NOMO-1 treated with dmso at 0.1 percent for 144 hours (cell line): ENCODE measurements around the gene GJA4.
"Not testable (repeated sequence)": the region's sequence is repeated elsewhere in the genome, so short reads cannot be mapped to it uniquely, and the experiment has no call there.

ENCODE experiments used
- DNase-seq: peaks from one replicate; lab custom pipeline; 2025; ENCODE audit not compliant: unreplicated experiment; lab: John Stamatoyannopoulos, UW

Gene GJA4

DNA sequence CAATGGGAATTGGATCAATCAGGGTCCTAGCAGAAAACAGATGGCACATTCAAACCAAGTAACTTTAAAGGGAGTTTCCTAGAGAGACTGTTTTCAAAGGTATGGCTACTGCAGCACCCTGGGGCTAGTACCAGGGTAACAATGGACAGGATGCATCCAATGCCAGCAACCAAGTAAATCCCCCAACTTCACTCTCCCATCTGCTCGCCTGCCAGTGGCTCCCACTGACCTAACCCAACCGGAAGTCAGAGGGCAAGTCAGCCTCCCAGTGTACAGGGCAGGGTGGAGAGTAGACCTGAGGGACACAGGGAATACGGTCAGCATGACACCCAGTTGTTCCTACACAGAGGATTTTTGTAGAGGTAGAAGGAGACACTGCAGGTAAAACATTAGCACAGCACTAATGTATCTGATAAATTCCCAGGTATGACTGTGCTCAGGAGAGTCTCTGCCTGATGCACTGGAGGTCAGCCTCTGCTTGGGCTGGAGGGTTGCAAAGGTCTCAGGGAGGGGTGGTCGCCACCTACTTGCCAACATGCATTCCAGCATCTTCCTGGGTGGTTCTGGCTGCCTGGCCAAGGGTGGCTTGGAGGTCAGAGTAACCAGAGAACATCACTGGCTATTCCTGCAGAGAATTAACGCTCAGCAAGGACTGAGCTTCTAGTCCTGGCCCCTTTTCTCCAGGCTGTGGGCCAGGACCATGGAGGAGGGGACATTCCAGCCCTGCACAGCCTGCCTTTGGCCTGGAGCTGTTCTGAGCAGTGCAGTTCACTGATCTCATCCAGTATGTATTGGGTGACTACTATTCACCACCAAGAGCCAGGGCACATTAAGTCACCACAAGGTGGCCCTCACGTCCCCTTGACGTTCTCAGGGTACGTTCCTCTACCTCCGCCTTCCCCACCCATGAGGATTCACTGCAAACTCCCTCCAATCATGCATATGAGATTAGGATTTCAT, 5.1 kb upstream of the GJA4 start:
- no peak for DNase-seq

DNA sequence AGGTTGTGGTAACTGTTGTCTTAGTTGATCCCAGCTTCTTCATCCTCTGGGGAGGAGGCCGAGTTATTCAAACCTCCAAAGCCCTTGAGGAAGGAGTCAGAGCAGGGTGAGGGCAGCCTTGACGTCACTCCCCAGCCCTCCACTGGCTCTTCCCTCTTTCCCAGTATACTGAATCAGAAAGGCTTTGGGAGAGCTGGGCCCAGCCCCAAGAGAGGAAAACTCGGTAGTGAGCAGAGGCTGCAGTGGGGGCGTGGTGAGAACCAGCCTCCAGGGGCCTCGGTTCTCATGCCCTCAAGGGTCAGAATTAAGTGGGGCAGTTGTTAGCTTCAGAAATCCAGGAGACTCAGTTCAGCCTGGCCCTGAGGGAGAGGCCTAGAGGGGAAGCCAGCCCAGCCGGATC, 1.8 kb upstream of the GJA4 start:
- DNase-seq, result no peak

DNA sequence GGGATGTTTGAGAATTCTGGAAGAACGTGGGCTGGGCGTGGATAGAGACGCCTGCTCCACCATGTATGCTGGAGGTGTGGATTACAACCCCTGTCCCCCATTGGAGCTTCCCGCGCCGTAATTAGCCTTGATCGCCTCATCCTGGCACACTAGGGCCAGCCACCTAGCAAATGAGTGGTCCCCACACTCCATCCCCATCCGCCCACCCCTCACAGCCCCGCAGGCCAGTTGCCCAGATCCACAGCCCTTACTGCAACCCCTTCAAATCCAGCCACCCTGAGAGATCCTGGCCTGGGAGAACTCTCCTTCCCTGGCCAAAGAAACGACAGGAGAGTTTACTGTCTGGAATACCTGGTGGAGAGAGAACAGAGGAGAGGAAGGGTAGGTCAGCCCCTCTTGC, 375 bp upstream of the GJA4 start:
- DNase-seq, result no peak

DNA sequence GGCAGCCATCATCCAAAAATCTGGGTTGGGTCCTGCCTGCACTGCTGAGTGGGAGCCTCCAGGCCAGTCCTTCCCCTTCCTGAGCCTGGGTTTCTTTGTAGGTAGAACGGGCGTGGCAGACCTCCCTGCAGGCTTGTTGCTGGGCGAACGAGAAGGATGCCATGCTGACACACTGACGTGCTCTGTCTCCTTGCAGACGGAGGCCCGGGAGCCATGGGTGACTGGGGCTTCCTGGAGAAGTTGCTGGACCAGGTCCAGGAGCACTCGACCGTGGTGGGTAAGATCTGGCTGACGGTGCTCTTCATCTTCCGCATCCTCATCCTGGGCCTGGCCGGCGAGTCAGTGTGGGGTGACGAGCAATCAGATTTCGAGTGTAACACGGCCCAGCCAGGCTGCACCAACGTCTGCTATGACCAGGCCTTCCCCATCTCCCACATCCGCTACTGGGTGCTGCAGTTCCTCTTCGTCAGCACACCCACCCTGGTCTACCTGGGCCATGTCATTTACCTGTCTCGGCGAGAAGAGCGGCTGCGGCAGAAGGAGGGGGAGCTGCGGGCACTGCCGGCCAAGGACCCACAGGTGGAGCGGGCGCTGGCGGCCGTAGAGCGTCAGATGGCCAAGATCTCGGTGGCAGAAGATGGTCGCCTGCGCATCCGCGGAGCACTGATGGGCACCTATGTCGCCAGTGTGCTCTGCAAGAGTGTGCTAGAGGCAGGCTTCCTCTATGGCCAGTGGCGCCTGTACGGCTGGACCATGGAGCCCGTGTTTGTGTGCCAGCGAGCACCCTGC, 1.4 kb downstream of the GJA4 start:
- no peak for DNase-seq

DNA sequence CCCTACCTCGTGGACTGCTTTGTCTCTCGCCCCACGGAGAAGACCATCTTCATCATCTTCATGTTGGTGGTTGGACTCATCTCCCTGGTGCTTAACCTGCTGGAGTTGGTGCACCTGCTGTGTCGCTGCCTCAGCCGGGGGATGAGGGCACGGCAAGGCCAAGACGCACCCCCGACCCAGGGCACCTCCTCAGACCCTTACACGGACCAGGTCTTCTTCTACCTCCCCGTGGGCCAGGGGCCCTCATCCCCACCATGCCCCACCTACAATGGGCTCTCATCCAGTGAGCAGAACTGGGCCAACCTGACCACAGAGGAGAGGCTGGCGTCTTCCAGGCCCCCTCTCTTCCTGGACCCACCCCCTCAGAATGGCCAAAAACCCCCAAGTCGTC, 2.0 kb downstream of the GJA4 start:
- no peak for DNase-seq

DNA sequence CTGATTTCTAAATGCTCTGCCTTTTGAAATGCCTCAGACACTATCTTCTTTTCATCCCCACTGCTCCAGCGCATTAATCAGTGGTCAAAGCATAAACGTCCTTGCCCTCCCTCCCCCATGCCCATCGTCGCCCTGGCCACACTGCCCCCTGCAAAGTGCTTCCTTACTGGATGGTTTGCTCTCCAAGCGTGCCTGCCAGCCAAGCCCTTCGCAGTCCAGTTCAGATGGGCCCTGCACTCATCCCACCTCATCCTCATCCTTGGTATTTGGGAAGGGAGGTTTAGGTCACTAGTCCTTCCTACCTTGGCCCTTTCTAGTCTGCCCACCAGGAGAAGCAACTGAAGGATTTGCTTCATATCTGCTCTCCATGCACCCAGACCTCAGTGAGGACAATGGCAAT, 3.1 kb downstream of the GJA4 start:
- DNase-seq, result no peak

DNA sequence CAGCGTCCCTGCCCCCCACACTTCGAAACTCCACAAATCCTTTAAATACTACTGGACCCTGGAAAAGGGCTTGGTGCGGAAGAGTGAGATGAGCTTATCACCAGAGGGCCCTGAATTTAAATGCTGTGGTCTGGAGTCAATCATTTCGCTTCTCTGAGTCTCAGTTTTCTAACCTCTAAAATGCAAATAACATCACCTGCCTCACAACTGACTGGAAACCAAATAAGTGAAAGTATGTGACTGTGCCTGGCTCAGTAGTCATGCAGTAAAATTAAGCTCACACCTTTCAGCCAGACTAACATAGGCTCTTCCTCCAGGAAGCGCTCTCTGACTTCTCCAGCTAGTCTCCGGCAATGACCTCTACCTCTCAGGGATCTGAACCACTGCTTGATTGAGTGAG, 4.2 kb downstream of the GJA4 start:
- DNase-seq, result no peak

DNA sequence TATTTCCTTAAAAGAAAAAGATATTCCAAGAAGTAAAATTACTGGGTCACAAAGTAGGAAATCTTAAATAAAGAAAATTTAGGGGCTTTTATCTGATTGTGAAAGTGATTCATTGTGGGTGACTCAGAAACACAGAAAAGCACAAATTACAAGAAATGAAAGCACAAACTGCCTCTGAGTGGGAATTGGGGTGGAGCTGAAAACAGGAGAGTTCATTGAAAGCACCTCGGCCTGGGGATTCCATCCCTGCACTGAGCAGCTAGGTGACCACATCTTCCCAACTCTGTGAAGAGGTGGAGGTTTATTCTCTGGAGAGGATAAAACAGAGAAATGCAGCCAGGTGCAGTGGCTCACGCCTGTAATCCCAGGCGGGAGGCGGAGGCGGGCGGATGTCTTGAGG, 7.4 kb downstream of the GJA4 start:
- no peak for DNase-seq

DNA sequence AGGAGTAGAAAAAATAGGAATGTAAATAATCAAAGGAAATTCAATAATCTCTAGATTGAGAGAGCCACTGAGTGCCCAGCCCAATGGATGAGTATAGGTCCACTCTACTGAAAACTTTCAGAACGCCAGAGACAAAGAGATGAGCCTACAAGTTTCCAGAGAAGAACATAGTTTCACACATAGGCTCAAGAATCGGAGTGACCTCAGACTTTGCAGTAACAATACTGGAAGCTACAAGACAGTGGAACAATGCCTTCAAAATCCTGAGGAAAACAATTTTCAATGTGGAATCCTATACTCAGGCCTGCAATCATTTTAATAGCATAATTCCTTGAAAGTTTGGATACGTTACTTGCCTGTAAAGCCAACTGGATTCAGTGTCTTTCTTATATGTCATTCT, 11.0 kb downstream of the GJA4 start:
- no peak for DNase-seq

DNA sequence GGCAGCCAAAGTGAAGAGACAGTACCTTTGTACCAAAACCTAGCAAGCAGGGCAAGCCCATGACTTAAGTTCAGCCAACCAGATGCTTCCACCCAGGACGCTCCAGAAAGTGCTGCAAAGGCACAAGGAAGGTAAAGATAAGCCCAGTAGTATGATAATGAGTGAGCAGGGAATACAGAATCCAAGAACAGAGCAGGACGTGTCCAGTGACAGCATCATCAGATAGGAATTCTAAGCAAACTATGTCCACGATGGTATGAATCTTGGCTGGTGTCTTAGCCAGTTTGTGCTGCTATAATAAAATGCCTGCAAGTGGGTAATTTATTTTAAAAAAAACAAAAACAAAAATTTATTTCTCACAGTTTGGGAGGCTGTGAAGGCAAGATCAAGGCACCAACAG, 13.6 kb downstream of the GJA4 start:
- DNase-seq, result no peak

DNA sequence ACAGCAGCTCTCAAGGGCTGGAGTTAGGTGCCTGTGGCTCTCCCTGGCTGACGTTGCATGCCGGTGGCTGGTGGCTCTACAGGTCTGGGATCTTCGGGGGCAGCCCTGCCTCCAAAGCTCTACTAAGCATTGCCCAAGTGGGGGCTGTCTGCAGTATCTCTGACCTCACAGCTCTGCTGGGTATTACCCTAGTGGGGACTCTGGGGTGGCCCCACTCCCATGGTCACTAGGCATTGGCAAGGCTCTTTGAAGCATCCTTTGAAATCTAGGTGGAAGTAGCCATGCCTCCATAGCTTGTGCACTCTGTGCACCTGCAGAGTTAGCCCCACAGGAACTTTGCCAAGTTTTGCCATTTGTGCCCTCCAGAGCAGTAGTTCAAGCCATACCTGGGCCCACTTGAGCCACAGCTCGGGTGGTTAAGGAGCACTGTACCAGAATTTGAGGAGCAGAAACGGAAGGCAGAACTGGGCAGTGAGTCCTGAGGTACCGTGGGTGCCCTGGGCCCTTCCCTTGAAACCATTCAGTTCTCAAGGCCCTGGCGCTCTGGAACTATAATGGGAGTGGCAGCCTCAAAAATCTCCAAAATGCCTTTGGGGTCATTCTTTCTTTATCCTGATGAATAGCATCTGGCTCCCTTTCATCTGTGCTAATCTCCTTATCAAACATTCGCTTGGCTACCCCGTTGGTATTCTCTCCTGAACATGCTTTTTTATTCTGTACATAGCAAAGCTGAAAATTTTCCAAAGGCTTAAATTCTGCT, 15.4 kb downstream of the GJA4 start:
- no peak for DNase-seq

DNA sequence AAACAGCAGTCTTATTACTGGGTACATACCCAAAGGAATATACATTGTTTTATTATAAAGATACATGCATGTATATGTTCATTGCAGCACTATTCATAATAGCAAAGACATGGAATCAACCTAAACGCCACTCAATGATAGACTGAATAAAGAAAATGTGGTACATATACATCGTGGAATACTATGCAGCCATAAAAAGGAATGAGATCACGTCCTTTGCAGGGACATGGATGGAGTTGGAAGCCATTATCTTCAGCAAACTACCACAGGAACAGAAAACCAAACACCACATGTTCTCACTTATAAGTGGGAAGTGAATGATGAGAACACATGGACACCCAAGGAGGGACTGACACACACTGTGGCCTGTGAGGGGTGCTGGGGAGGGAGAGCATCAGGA, 18.0 kb downstream of the GJA4 start:
- not testable (repeated sequence) for DNase-seq

DNA sequence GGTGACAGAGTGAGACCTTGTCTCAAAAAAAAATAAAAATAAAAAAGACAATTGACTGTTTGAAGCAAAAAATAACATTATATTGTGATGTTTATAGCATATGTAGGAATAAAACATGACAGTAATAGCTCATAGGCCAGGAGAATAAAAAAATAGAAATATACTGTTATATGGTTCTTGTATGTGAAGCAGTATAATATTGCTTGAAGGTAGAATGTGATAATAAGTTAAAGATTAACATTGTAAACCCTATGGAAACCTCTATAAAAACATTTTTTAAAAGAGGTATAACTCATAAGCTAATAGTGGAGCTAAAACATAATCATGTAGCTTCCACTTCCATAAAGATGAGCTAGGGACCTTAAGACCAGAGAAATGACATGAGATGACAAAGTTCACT, 23.5 kb downstream of the GJA4 start:
- DNase-seq, result no peak

DNA sequence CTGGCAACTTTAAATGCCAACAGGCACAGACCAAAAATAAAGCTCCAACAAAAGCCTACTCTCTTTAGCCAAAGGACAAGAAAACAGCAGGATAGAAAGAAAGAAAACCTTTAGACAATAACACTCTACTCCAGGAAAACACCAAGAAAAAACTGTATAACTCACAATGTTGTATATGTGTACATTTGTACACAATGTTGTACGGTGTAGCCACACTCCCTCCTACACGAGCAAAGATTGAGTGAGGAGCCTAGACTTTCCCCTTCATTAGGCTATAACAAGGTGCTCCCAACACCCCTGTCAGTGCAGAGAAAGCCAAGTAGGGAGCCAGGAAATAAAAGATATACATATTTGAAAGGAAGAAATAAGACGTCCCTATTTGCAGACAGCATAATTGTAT, 24.0 kb downstream of the GJA4 start:
- no peak for DNase-seq

DNA sequence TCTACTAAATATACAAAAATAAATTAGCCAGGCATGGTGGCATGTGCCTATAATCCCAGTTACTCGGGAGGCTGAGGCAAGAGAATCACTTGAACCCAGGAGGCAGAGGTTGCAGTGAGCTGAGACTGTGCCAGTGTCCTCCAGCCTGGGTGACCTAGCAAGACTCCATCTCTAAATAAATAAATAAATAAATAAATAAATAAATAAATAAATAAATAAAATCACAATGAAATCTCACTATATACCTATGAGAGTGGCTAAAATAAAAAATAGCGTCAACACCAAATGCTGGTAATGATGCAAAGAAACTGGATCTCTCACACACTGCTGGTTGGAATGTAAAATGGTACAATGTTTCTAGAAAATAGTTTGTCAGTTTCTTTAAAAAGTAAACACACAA, 26.1 kb downstream of the GJA4 start:
- not testable (repeated sequence) for DNase-seq

DNA sequence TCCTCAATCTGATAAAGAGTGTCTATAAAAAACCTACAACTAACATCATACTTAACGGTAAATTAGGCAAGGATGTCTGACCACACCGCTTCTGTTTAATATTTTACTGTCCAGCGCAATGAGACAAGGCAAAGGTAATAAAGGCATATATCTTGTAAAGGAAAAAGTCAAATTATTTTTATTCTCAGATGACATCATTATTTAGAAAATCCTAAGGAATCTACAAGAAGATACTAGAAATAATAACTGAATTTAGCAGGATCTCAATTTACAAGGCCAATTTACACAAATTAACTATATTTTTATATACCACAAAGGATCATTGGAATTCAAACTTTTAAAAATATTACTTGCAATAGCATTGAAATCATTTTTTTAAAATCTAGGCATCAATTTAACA, 29.4 kb downstream of the GJA4 start:
- no peak for DNase-seq

DNA sequence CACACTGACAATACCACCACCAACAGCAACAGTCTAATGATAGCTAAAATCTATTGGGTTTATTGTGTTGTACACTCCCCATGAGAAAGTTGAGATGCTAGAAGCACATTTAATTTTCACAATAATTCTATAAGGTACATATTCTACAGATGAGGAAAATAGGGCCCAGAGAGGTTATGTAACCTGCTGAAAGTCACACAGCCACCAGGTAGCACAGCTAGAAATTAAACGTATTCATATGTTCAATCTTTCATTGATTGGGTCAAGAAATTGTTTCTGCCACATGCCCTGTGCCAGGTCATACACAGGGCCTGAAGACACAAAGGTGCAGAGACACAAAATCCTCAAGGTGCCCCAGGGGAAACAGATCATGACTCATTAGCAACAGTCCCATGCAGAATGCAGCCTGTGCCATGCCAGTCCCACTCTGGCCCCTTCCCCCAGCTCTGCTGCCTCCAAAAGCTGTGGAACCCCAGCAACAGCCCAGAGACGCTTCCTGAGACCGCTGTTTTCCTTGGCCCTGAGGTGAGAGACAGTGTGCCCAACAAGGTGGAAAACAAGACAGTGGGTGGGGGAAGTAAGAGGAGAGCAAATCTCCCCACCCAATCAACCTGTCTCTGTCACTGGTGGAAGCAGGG, 32.1 kb downstream of the GJA4 start:
- DNase-seq, result no peak

DNA sequence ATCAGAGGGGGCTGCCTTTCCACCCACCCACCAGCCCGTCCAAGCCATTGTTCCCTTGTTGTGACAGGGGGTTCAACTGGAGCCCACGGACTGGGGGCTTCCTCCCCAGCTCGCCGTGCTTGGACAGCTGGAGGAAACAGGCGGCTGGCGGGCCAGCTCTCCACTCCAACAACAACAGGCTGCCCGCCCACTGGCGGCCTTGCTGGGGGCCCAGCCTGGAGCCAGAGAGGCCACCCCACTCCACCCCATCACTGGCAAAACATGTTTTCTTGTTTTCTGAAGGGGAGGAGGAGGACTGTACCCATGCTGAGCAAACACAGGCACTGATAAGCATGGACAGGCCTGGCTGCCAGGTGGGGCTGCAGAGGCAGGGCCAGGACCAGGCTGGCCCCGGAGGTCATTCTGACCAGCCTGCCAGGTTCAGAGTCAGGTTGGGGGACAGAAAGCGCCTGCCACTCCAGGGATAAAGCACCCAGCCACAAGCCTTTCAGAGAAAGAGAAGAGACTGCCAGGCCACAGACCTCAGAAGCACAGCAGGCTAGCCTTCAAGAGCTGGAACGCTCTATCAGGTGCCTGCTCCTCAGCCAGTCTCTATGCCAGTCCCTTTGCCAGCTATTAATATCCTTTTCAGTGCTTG, 32.8 kb downstream of the GJA4 start:
- no peak for DNase-seq

DNA sequence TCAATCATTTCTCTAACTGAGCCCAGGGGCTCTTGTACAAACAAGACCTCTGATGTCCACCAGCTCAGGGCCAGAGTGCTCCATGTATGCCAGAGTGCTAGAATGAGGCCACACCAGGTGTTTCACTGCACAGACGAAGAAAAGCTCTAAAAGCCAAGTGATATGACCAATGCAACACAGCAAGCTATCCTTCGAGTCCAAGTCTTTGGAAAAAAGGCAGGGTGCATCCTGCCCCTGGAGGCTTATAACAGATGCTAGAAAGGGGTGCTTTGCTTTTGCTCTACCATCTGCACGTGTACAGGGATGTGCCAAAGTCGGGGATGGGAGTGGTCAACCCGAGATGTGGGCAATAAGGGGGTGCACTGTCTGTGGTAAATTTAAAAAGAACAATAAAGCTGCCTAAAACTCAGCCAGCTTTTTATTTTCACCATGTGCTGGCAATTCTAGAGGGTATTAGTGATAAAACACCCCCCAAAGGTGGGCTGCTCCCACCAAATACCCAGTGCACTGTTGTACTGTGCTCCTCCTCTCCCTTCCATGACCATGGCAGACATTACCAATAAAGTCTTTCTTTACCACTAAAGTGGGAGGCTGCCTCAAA, 34.6 kb downstream of the GJA4 start:
- no peak for DNase-seq

DNA sequence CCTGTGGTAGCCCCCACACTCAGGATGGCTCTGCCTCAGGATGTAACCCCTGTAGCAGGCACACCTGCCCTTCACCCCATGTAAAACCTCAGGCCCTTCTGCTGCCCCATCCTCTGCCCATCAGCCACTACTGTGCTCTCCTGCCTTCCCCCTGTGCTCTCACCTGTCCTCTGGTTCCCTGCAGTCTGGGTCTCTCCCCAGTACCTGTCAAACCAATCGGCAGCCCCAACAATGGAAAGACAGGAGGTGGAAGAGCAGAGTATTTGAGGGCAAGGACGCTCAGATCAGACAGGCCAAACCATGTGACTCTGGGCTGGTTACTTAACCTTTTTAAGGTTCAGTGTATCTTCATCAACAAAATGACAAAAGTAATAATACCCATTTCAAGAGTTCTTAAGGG, 35.8 kb downstream of the GJA4 start:
- no peak for DNase-seq
